Measurements from ENCODE around the gene MYO1C.

Gene MYO1C

GRCh38 chr17:1484676-1485422, 7.6 kb downstream of the MYO1C start:
- DNase-seq (ENCODE audit: low read depth) = no peak

- DNase-seq (ENCODE audit: low read depth) = no peak
Observed at GRCh38 chr17:1484060-1484535, 8.4 kb downstream of the MYO1C start.

DNA sequence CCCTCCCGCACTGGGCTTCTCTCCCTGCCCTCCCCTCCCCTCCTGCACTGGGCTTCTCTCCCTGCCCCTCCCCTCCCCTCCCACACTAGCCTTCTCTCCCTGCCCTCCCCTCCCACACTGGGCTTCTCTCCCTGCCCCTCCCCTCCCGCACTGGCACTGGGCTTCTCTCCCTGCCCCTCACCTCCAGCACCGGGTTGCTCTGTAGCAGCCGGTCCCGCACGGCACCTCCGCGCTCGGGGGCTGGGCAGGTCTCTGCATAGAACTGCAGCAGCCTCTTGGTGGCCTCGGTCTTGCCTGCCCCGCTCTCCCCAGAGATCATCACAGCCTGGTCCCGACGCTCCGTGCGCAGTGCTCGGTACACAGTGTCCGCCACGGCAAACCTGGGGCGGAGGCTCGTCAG, 9.8 kb downstream of the MYO1C start:
- peak; percentile 30 for DNase-seq (ENCODE audit: low read depth)

DNA sequence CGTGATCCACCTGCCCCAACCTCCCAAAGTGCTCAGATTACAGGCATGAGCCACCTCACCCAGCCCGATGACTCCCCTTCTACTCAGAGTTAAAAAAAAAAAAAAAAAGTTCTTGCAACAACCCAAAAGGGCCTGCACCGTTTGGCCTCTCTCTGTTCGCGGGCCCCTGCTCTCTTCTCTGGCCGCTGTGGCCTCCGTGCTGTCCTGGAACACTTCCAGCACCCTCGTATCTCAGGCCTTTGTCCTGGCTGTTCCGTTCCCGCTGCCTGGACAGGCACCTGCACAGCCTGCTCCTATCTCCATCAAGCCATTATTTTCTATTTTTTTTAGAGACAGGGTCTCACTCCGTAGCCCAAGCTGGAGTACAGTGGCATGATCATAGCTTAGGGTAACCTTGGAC, 10.8 kb downstream of the MYO1C start:
- DNase-seq (ENCODE audit: low read depth) = no peak

DNA sequence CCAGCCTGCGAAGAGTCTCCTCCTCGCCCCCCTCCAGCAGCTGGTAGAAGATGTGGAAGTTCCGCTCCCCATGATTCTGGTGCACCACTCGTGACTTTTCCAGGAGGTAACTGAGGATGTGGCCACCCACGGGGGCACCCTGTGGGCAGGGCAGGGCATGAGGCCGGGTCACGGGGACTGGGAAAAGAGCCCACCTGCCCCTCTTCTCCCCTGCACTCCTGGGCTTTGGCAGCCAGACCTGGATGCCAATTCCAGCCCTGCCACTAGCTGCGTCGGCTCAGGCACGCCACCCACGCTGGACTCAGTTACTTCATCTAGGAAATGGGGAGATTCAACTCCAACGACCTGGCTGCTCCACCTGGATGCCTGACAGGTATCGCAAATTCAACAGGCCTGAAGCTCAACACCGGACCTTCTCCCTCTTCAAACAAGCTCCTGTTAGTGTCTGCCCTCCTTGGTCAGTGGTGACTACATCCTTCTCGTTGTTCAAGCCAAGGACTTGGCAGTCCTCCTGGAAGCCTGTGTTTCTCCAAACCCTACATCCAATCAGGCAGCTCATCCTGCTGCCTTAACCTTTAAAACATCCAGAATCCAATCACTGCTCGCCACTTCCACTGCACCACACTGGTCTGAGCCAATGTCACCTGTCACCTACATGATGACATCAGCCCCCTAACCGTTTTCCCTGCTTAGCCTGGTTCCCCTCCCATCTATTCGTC, 11.6 kb downstream of the MYO1C start:
- DNase-seq (ENCODE audit: low read depth) = peak; percentile 68

- DNase-seq (ENCODE audit: low read depth) = no peak
Observed at GRCh38 chr17:1478418-1478817, 14.1 kb downstream of the MYO1C start.

- DNase-seq (ENCODE audit: low read depth) = no peak
Observed at GRCh38 chr17:1475321-1475854, 17.1 kb downstream of the MYO1C start.

DNA sequence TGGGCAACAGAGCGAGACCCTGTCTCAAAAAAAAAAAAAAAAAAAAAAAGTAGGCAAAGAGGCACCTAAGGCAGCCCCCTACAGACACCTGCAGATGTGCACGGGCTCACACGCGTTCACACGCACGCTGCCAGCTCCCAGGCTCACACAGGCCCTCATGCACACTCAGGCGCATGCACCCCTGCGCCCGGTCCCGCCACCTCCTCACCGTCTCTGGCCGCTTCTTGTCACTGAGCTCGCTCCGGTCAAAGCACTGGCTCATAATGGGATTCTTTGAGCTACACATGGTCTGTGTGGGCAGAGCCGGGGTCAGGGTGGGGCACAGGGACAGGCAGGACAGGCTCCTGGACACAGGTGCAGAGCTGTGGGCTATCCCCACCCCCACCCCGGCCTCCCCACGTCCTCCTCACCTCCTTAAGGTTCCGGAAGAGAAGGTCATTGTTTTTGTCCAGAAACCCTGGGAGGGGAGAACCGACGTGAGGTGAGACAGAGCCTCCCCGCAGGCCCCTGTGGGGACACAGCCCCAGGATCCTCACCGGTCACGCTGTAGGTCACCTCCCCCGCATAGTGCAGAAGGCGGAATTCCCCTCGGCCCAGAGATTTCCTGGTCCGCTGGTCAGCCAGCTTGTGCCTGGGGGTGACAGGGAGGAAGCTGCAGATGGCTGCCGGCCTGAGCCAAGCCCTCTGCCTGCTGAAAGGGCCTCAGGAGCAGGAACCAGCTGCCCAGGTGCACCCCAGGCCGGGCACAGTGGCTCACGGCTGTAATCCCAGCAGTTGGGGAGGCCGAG, 17.9 kb downstream of the MYO1C start:
- no peak for DNase-seq (ENCODE audit: low read depth)

GRCh38 chr17:1473841-1474240, 18.6 kb downstream of the MYO1C start:
- DNase-seq (ENCODE audit: low read depth) = no peak

GRCh38 chr17:1473170-1473569, 19.3 kb downstream of the MYO1C start:
- DNase-seq (ENCODE audit: low read depth) = no peak

- no peak for DNase-seq (ENCODE audit: low read depth)
Observed at GRCh38 chr17:1471911-1472821, 20.3 kb downstream of the MYO1C start.

DNA sequence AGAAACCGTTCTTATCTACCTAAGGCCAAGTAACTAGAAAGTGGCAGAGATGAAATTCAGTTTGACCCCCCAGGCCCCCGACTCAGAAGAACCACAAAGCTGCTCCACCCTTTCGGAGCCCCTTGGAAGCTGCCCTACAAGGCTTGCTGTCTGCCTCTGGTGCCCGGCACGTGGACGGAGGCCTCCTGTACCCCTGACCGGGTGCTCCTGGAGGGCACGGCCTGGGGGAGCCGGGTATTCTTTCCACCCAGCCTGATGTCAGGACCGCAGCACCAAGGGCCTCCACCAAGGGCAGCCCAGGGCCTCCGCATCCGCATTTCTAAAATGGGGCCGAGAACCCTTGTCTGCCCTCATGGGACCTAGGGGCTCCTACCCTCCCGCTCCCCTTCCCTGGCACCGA, 21.0 kb downstream of the MYO1C start:
- DNase-seq (ENCODE audit: low read depth) = no peak

DNA sequence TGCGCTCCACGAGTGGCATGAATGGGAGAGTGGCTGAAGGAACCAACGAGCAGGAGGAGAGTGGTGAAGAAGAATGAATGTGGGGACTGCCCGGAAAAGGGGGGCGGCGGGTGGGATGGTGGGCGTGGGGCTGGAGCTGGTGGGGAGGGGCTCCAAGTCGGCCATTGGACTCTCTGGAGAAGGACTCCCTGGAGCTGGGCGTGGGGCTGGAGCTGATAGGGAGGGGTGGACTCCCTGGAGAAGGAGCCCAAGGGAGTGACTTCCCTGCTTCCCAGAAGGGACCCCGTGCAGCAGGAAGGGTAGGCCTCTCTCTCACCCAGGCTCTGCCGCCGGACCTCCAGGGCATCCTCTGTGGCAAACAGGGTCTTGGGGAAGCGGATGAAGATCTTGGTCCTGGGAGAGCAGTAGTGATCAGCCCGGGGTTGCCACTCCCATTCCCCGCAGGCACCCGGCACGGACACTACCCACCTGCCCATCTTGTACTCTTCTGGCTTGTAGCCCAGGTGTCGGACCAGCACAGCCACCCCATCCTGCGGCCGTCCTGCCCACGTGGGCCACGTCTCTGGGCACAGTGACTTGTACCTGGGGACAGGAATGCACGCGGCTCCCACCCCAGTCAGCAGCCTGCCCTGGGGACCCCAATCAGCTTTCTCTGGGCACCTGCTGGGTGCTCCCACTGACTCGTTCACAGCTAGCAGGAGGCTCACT, 21.6 kb downstream of the MYO1C start:
- no peak for DNase-seq (ENCODE audit: low read depth)

- no peak for DNase-seq (ENCODE audit: low read depth)
Observed at GRCh38 chr17:1470071-1470754, 22.3 kb downstream of the MYO1C start.

GRCh38 chr17:1469231-1469852, 23.1 kb downstream of the MYO1C start:
- no peak for DNase-seq (ENCODE audit: low read depth)

DNA sequence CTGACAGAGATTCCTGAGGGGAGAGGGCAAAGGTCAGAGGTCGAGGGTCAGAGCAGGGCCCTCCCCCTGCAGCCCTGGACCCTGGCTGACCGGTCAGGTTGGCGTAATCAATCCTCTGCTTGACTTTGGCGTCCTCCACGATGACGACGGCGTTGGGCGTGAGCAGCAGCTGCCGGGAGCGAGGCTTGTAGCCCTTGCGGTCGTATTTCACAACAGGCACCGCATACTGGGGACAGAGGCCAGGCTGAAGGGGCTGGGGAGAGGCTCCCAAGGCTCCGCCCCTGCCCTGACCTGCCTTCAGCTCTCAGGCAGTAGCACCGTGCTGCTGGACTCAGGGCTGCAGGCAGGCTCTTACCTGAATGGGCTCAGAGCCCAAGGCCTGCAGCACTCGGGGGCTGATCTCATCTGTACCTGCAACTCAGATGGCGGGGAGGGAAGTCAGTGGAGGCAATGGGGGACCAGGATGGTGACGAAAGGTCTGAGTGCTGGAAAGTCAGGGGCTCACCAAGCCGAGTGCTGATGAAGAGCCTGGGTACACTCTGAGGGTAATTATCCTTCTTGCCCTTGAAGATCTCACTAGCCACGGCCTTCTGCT, 24.5 kb downstream of the MYO1C start:
- peak; percentile 87 for DNase-seq (ENCODE audit: low read depth)

DNA sequence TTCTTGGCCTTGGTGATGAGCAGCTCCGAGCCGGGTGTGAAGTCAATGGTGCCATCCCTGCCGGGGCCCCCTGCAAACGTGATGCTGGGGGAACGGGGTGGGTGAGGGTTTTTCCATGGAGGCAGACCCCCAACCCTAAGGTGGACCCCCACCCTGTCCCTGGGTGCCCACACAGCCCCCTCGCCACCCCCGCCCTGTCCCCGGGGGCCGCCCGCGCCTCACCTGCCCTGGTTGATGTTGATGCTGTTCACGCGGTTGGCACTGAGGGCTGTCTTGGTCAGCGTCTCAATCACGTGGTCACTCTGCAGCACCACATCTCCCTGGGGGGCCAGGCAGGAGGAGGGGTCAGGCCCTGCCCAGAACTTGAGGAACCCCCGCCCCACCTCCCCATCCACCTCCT, 25.2 kb downstream of the MYO1C start:
- no peak for DNase-seq (ENCODE audit: low read depth)

DNA sequence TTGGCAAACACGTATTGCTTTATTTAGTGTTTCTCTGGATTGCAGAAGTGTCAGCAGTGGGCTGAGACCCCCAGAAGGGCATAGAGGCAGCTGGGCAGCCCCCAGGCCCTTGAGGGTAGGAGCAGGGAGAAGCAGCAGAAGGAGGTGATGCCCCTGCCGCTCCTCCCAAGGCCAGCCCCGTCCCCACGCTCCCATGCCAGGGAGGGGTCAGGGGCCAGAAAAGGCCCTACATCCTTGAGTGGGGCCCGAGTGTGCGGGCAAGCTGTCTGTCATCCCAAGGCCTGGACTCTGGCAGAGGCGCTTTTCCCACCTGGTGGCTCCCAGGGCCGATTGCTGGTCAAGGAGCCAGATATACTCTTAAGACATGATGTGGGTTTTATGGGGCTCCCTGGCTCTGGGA, 28.3 kb downstream of the MYO1C start:
- DNase-seq (ENCODE audit: low read depth) = no peak

Measured in fibroblast of gingiva (primary cell).